ENCODE results near the gene SMYD3. TPM values are rescaled to one million over a fixed set of nuclear protein-coding genes. Genes with fewer than 3 reads are reported as not detected.
A peak's percentile ranks its signal among the peaks of the same experiment; 100 is the strongest.

Gene SMYD3
- total and polyA plus RNA-seq, 2 of the 4 experiments (the other 2 are of a cell fraction): 26.5 to 37.6 TPM

GRCh38 chr1:246417813-246418564, 89.1 kb downstream of the SMYD3 start:
- Histone ChIP-seq H2BK5ac (ENCODE audit: low read depth, low read length, poor library complexity, severe bottlenecking) (no peak overlapping the region), H3K27ac (ENCODE audit: insufficient read depth, low read length) (no peak overlapping the region), H3K9me3 (ENCODE audit: control insufficient read depth, insufficient read depth, low read length) (peaks cover 4% of the 10 kb centered on the region; the same call in 1 of the 2 replicates), H2AK5ac (ENCODE audit: low read depth, low read length) (no peak overlapping the region), H2BK120ac (ENCODE audit: low read depth, low read length) (no peak overlapping the region), H2AFZ (replicated peaks; ENCODE audit: low read length, poor library complexity) (no peak overlapping the region), H2AK9ac (replicated peaks; ENCODE audit: low read depth, low read length, poor library complexity) (no peak overlapping the region), H3K4me1 (ENCODE audit: control insufficient read depth, insufficient read depth, low read length) (no peaks in the 10 kb centered on the region; the same call in 1 of the 2 replicates), H3K18ac (ENCODE audit: low read depth, low read length) (no peak overlapping the region), H3K4ac (ENCODE audit: low read depth, low read length) (no peak overlapping the region), H3K79me1 (ENCODE audit: low read depth in 1 of 2, low read length in 2 of 2) (peaks cover 3 to 5% of the 10 kb centered on the region in 2 experiments; a peak in 3 of 4 replicates), H3K23ac (ENCODE audit: low read depth, low read length) (no peak overlapping the region), H3K4me2 (ENCODE audit: low read depth, low read length) (no peak overlapping the region), H3K36me3 (ENCODE audit: control insufficient read depth, insufficient read depth, low read length) (no peaks in the 10 kb centered on the region), H3K9me1 (ENCODE audit: insufficient read depth, low read length) (peaks cover 3% of the 10 kb centered on the region; the same call in 1 of the 2 replicates), H4K91ac (ENCODE audit: insufficient read depth, low read depth, low read length) (no peak overlapping the region), H3K14ac (replicated peaks; ENCODE audit: low read depth, low read length) (no peak overlapping the region), H3K56ac (ENCODE audit: extremely low read depth, insufficient read depth, low read length) (no peak overlapping the region), H3K4me3 (ENCODE audit: insufficient read depth, low read depth, low read length) (no peak overlapping the region), H4K5ac (ENCODE audit: low read depth, low read length) (no peak overlapping the region), H4K8ac (ENCODE audit: low read depth in 2 of 2, low read length in 2 of 2) (peak overlapping the region in 1 of 2 experiments; percentile 12; a peak in 1 of 4 replicates), H2BK15ac (ENCODE audit: low read depth, low read length) (no peak overlapping the region), H3K27me3 (ENCODE audit: control insufficient read depth, insufficient read depth, low read length) (no peaks in the 10 kb centered on the region), H2BK20ac (ENCODE audit: low read depth, low read length) (no peak overlapping the region), H3K9ac (ENCODE audit: low read depth, low read length) (no peak overlapping the region), H4K20me1 (ENCODE audit: insufficient read depth, low read length) (no peaks in the 10 kb centered on the region)
- no TSS peak for BruUV-seq (replicated peaks)
- DNase-seq (no peak), ATAC-seq (ENCODE audit: low read depth) (no peak)
- CTCF ChIA-PET: no interaction called here
- in situ Hi-C loops (cut with MboI; ENCODE audit: low sequenced_read_pairs): no loop called here
- TF ChIP-seq MXI1 (IDR thresholded peaks at IDR 0.05; ENCODE audit: borderline replicate concordance, low read depth, low read length): no peak
- no peak for TF ChIP-seq MAFK (IDR thresholded peaks at IDR 0.05; ENCODE audit: low read depth, low read length)
- no peak for TF ChIP-seq RCOR1 (IDR thresholded peaks at IDR 0.05; ENCODE audit: insufficient replicate concordance, low read length)
- TF ChIP-seq BHLHE40 (IDR thresholded peaks at IDR 0.05; ENCODE audit: low read depth, low read length): no peak
- no peak for TF ChIP-seq CTCF (conservative IDR thresholded peaks at IDR 0.05; ENCODE audit: low read depth, low read length)
- TF ChIP-seq, protein P1, sequence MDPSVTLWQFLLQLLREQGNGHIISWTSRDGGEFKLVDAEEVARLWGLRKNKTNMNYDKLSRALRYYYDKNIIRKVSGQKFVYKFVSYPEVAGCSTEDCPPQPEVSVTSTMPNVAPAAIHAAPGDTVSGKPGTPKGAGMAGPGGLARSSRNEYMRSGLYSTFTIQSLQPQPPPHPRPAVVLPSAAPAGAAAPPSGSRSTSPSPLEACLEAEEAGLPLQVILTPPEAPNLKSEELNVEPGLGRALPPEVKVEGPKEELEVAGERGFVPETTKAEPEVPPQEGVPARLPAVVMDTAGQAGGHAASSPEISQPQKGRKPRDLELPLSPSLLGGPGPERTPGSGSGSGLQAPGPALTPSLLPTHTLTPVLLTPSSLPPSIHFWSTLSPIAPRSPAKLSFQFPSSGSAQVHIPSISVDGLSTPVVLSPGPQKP (IDR thresholded peaks at IDR 0.05; ENCODE audit: borderline replicate concordance, low read depth, low read length): no peak
- TF ChIP-seq CHD1 (IDR thresholded peaks at IDR 0.05; ENCODE audit: low read depth, low read length): no peak
- no peak for TF ChIP-seq RAD21 (IDR thresholded peaks at IDR 0.05; ENCODE audit: low read length)
- TF ChIP-seq NFE2L2 (IDR thresholded peaks at IDR 0.05; ENCODE audit: low read depth, low read length): no peak
- dilution Hi-C loops (cut with HindIII; ENCODE audit: low sequenced_read_pairs, unreplicated experiment): no loop called here
- intact Hi-C loops (cut with micrococcal nuclease): no loop called here
- POLR2A ChIA-PET (ENCODE audit: unreplicated experiment): no interaction called here
- WGBS, 2 experiments (ENCODE audit: extremely low coverage in 2 of 2, insufficient read length in 1 of 2): no CpG with 5 or more reads among the region's 6 CpGs
